SU-DHL-6 (cell line): ENCODE measurements around the gene NANOS1.

Source experiments
- H2AFZ ChIP-seq: fragments of 200-600 bp; sonication (generic); 2 replicates; pipeline ENCODE4 v1.6.1; 2014; ENCODE audit warnings: low read depth, mild to moderate bottlenecking, moderate library complexity, mixed read lengths, antibody characterized with exemption, low read length; ENCODE audit not compliant: severe bottlenecking
- H3F3A ChIP-seq: fragments of 200-600 bp; shearing (Covaris generic); 2 replicates; pipeline ENCODE4 v1.6.0; 2016; ENCODE audit warnings: antibody characterized with exemption, mild to moderate bottlenecking; ENCODE audit not compliant: insufficient read depth
- H3K27ac ChIP-seq: fragments of 200-600 bp; sonication (generic); 2 replicates; pipeline ENCODE4 v1.5.1; 2016; ENCODE audit warnings: low read depth, mild to moderate bottlenecking, low read length, moderate library complexity, mixed read lengths
- H3K27me3 ChIP-seq: fragments of 200-600 bp; sonication (generic), shearing (Covaris generic); 2 replicates; pipeline ENCODE4 v1.6.0; 2014; ENCODE audit warnings: mild to moderate bottlenecking, low read length
- H3K36me3 ChIP-seq: fragments of 200-600 bp; sonication (generic); 2 replicates; pipeline ENCODE4 v1.6.1; 2014; ENCODE audit warnings: mild to moderate bottlenecking, low read length, mixed read lengths
- H3K4me2 ChIP-seq: fragments of 300-600, 200-600 bp; shearing (Covaris generic), sonication (generic); 2 replicates; pipeline ENCODE4 v1.6.0; 2014; ENCODE audit warnings: low read length, low read depth, mild to moderate bottlenecking; ENCODE audit not compliant: poor library complexity, severe bottlenecking
- H3K4me3 ChIP-seq: fragments of 200-600 bp; sonication (generic); 2 replicates; pipeline ENCODE4 v1.5.1; 2014; ENCODE audit warnings: antibody characterized with exemption, low read length, mild to moderate bottlenecking, mixed read lengths; ENCODE audit not compliant: insufficient read depth, poor library complexity, severe bottlenecking
- H3K79me2 ChIP-seq: fragments of 200-600 bp; sonication (generic); 2 replicates; pipeline ENCODE4 v1.6.1; 2014; ENCODE audit warnings: mild to moderate bottlenecking, low read length, moderate library complexity; ENCODE audit not compliant: insufficient read depth
- H3K9ac ChIP-seq: fragments of 200-600 bp; sonication (generic); 2 replicates; pipeline ENCODE4 v1.7.0; 2014; ENCODE audit warnings: mild to moderate bottlenecking, low read length
- H3K9me2 ChIP-seq: fragments of 200-600 bp; sonication (generic); replicated peaks from 2 replicates; pipeline ENCODE4 v1.6.1; 2014; ENCODE audit warnings: low read length; ENCODE audit not compliant: insufficient read depth
- H3K9me3 ChIP-seq: fragments of 200-600 bp; sonication (generic); 2 replicates; pipeline ENCODE4 v1.6.1; 2014; ENCODE audit warnings: low read length, mixed read lengths; ENCODE audit not compliant: insufficient read depth
- H4K20me1 ChIP-seq: fragments of 200-600 bp; sonication (generic); 2 replicates; pipeline ENCODE4 v1.6.1; 2014; ENCODE audit warnings: low read depth, mild to moderate bottlenecking, antibody characterized with exemption, low read length, moderate library complexity, mixed read lengths
- CTCF ChIP-seq: fragments of 200-600 bp; sonication (generic); IDR thresholded peaks from one replicate; pipeline ENCODE4 v1.5.1; 2017; ENCODE audit warnings: antibody characterized with exemption, mild to moderate bottlenecking, low read length, moderate library complexity; ENCODE audit not compliant: insufficient read depth, poor library complexity, severe bottlenecking
- EZH2phosphoT487 ChIP-seq: fragments of 200-600 bp; sonication (generic), shearing (Covaris generic); conservative IDR thresholded peaks from 2 replicates; pipeline ENCODE4 v1.6.1; 2018; ENCODE audit warnings: mild to moderate bottlenecking, antibody characterized with exemption, low read length, moderate library complexity, mixed read lengths

The NANOS1 gene

GRCh38 chr10:119001717-119002500 lies 27.6 kb upstream of the NANOS1 start:
- H3K4me2 ChIP-seq, result no peak overlapping the region
- TF ChIP-seq EZH2phosphoT487 (no peak), CTCF (no peak)
- H3K9me3 ChIP-seq, result no peaks in the 10 kb centered on the region
- H3K9me2 ChIP-seq, result no peaks in the 10 kb centered on the region
- H4K20me1 ChIP-seq, result no peaks in the 10 kb centered on the region
- H3K9ac ChIP-seq, result no peak overlapping the region
- H2AFZ ChIP-seq, result no peak overlapping the region
- H3K27me3 ChIP-seq, result no peaks in the 10 kb centered on the region
- no peaks in the 10 kb centered on the region for H3K36me3 ChIP-seq
- H3K79me2 ChIP-seq, result no peaks in the 10 kb centered on the region
- no peak overlapping the region for H3K27ac ChIP-seq
- no peak overlapping the region for H3K4me3 ChIP-seq
- H3F3A ChIP-seq, result no peaks in the 10 kb centered on the region

GRCh38 chr10:119003572-119004289 lies 25.8 kb upstream of the NANOS1 start:
- Histone ChIP-seq H3K4me3 (no peak overlapping the region), H3K27me3 (no peaks in the 10 kb centered on the region), H3K27ac (no peak overlapping the region), H3K79me2 (no peaks in the 10 kb centered on the region), H3K36me3 (no peaks in the 10 kb centered on the region), H3K4me2 (no peak overlapping the region), H2AFZ (no peak overlapping the region), H3F3A (no peaks in the 10 kb centered on the region), H3K9me2 (no peaks in the 10 kb centered on the region), H4K20me1 (no peaks in the 10 kb centered on the region), H3K9ac (no peak overlapping the region), H3K9me3 (no peaks in the 10 kb centered on the region)
- TF ChIP-seq CTCF, result no peak
- no peak for TF ChIP-seq EZH2phosphoT487

- Histone ChIP-seq H3K9ac (no peak overlapping the region), H3K27me3 (no peaks in the 10 kb centered on the region), H3F3A (no peaks in the 10 kb centered on the region), H3K4me3 (no peak overlapping the region), H3K79me2 (no peaks in the 10 kb centered on the region), H3K9me3 (no peaks in the 10 kb centered on the region), H3K36me3 (no peaks in the 10 kb centered on the region), H3K27ac (no peak overlapping the region), H2AFZ (no peak overlapping the region), H4K20me1 (no peaks in the 10 kb centered on the region), H3K9me2 (no peaks in the 10 kb centered on the region), H3K4me2 (no peak overlapping the region)
- TF ChIP-seq EZH2phosphoT487 (no peak), CTCF (no peak)
Measured at GRCh38 chr10:119005362-119006043, 24.0 kb upstream of the NANOS1 start.
